H1 (cell line): ENCODE data around the gene NEK2.

Experiments used
- RBBP5 ChIP-seq: IDR thresholded peaks from 2 replicates; pipeline ENCODE4 v1.7.1; 2012; ENCODE audit warnings: low read depth, mild to moderate bottlenecking, inconsistent platforms, low read length, moderate library complexity, borderline replicate concordance
- SUZ12 ChIP-seq: fragments of 200-600 bp; sonication (generic); IDR thresholded peaks from 2 replicates; pipeline ENCODE4 v1.6.1; 2012; ENCODE audit warnings: mild to moderate bottlenecking, inconsistent platforms, low read length, moderate library complexity, mixed read lengths
- YY1 ChIP-seq: IDR thresholded peaks from 2 replicates; pipeline ENCODE4 v1.6.1; 2011; ENCODE audit warnings: low read depth, mild to moderate bottlenecking, low read length
- TF ChIP-seq, protein P1 (sequence below), 3 experiments: IDR thresholded peaks; 1 replicate in 2 of 3; 2 replicates in 1 of 3; pipeline versions ENCODE4 v1.5.1 to v1.6.1; 2011; ENCODE audit warnings: low read length in 3 of 3, mild to moderate bottlenecking in 3 of 3, inconsistent platforms in 2 of 3, low read depth in 1 of 3, moderate library complexity in 1 of 3; ENCODE audit not compliant: insufficient read depth in 1 of 3; ENCODE audit errors: control extremely low read depth in 1 of 3
- TF ChIP-seq, protein P2 (sequence below): IDR thresholded peaks from 2 replicates; pipeline ENCODE4 v1.6.1; 2012; ENCODE audit warnings: inconsistent platforms

DNA sequence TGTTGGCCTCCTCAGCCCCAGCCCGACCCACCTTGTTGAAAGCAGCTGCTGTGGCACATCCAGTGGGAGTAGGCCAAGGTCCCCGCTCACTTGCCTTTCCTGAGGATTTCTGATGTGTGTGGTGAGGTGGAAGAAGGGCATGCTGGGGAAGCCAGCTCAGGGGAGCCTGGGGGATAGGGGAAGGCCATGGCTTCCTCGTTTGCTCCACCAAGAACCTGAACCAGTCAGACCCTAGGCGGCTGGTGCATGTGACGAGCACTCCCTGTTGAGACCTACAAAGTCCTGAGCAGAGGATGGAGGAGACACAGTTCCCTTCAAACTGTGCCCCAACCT lies 58.5 kb downstream of the NEK2 start:
- TF ChIP-seq YY1 (no peak), SUZ12 (no peak), RBBP5 (no peak)
- TF ChIP-seq, protein P1, sequence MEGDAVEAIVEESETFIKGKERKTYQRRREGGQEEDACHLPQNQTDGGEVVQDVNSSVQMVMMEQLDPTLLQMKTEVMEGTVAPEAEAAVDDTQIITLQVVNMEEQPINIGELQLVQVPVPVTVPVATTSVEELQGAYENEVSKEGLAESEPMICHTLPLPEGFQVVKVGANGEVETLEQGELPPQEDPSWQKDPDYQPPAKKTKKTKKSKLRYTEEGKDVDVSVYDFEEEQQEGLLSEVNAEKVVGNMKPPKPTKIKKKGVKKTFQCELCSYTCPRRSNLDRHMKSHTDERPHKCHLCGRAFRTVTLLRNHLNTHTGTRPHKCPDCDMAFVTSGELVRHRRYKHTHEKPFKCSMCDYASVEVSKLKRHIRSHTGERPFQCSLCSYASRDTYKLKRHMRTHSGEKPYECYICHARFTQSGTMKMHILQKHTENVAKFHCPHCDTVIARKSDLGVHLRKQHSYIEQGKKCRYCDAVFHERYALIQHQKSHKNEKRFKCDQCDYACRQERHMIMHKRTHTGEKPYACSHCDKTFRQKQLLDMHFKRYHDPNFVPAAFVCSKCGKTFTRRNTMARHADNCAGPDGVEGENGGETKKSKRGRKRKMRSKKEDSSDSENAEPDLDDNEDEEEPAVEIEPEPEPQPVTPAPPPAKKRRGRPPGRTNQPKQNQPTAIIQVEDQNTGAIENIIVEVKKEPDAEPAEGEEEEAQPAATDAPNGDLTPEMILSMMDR (IDR thresholded peaks at IDR 0.05; ENCODE audit: control extremely low read depth in 1 of 3, insufficient read depth in 1 of 3, low read depth in 1 of 3, low read length in 3 of 3): no peak
- TF ChIP-seq, protein P2, sequence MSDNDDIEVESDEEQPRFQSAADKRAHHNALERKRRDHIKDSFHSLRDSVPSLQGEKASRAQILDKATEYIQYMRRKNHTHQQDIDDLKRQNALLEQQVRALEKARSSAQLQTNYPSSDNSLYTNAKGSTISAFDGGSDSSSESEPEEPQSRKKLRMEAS: no peak
